ENCODE measurements around the gene ATF6. TPM values are rescaled to one million over a fixed set of nuclear protein-coding genes. Genes with fewer than 3 reads are reported as not detected.

ATF6 gene
- total RNA-seq, 1 donor from 2014 or later: 31.3 TPM

DNA sequence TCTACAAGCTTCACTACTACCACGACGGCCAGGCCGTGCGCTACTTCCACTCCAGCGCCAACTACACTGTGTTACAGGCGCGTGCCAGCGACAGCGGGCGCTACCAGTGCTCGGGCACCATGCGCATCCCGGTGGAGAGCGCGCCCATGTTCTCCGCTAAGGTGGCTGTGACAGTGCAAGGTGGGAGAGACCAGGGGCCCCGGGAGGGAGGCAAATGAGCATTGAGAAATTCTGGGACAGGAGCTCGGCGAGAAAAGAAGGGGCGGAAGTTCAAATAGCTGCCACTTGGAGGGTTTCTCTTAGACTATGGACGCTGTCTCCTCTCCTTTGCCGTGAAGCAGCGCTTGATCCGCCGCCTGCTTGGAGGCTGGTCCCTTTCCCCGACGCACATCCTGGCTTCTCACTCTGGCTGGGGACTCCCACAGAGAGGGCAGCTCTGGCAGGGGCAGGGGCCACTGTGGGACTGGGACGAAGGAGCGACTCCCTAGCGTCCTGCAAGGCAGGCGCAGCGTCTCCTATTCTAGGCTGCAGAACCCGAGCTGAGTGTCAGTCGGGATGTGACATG is 40.1 kb upstream of the ATF6 start:
- TF ChIP-seq, protein P1, sequence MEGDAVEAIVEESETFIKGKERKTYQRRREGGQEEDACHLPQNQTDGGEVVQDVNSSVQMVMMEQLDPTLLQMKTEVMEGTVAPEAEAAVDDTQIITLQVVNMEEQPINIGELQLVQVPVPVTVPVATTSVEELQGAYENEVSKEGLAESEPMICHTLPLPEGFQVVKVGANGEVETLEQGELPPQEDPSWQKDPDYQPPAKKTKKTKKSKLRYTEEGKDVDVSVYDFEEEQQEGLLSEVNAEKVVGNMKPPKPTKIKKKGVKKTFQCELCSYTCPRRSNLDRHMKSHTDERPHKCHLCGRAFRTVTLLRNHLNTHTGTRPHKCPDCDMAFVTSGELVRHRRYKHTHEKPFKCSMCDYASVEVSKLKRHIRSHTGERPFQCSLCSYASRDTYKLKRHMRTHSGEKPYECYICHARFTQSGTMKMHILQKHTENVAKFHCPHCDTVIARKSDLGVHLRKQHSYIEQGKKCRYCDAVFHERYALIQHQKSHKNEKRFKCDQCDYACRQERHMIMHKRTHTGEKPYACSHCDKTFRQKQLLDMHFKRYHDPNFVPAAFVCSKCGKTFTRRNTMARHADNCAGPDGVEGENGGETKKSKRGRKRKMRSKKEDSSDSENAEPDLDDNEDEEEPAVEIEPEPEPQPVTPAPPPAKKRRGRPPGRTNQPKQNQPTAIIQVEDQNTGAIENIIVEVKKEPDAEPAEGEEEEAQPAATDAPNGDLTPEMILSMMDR (IDR thresholded peaks at IDR 0.05): no peak
- intact Hi-C loops (cut with DNase I): no loop called here
- Histone ChIP-seq H3K27me3 (ENCODE audit: low read depth) (peaks cover 7% of the 10 kb centered on the region), H3K36me3 (no peaks in the 10 kb centered on the region), H3K27ac (peak overlapping the region; percentile 90), H3K4me3 (peak overlapping the region; percentile 75), H3K9me3 (no peaks in the 10 kb centered on the region), H3K4me1 (peaks cover 17% of the 10 kb centered on the region)
- ATAC-seq: peak; percentile 50
- DNase-seq: peak; percentile 74

GRCh38 chr1:161726473-161727255 is 39.5 kb upstream of the ATF6 start:
- peaks cover 7% of the 10 kb centered on the region for H3K27me3 ChIP-seq (ENCODE audit: low read depth)
- peak overlapping the region; percentile 75 for H3K4me3 ChIP-seq
- H3K4me1 ChIP-seq: peaks cover 17% of the 10 kb centered on the region
- DNase-seq (peak; percentile 90), ATAC-seq (peak; percentile 92 to 93)
- H3K9me3 ChIP-seq: no peaks in the 10 kb centered on the region
- peak overlapping the region; percentile 90 for H3K27ac ChIP-seq
- no peaks in the 10 kb centered on the region for H3K36me3 ChIP-seq
- TF ChIP-seq, protein P1 (IDR thresholded peaks at IDR 0.05): no peak
- intact Hi-C loops (cut with DNase I): no loop called here

GRCh38 chr1:161727256-161727924 is 38.7 kb upstream of the ATF6 start:
- DNase-seq (no peak), ATAC-seq (peak; percentile 0 to 2)
- Histone ChIP-seq H3K9me3 (no peaks in the 10 kb centered on the region), H3K4me3 (peak overlapping the region; percentile 75), H3K27ac (peak overlapping the region; percentile 90), H3K27me3 (ENCODE audit: low read depth) (peaks cover 2% of the 10 kb centered on the region), H3K36me3 (no peaks in the 10 kb centered on the region), H3K4me1 (peaks cover 17% of the 10 kb centered on the region)
- intact Hi-C loops (cut with DNase I): no loop called here
- TF ChIP-seq, protein P1 (IDR thresholded peaks at IDR 0.05): no peak

DNA sequence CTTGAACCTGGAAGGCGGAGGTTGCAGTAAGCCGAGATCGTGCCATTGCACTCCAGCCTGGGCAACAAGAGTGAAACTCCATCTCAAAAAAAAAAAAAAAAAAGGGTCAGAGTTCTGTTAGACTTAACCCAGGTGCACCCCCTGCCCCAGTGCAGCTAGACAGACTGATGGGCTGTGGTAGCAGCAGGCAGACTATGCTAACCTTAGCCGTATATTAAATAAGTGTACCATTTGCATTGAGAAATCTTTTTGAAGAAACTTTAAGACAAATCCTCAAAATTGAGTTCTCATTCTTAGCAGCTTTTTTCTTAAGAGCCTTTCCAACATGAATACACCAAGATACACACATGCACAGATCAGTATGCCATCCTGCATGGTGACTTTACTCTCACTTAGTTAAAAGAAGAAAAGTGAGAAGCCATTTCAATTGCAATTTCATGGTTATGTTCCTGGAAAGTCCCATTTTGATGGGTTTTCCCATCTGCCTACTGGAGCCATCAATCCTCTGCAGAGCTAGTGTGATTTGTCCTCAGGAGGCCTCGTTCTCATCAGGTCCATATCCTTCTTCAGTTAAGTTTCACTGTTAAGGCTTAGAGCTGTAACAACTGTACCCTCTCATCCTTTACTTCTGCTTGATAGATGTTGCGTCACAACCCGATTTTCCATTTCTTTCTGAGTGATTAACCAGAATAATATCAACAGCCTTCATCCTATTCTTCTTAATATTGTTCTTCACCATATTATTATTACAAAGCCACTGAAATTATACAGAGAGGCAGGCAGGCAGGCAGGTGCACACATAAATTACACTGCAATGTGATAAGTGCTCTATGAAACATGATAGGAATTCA is 37.5 kb upstream of the ATF6 start:
- Histone ChIP-seq H3K27me3 (ENCODE audit: low read depth) (no peaks in the 10 kb centered on the region), H3K36me3 (no peaks in the 10 kb centered on the region), H3K4me3 (no peak overlapping the region), H3K9me3 (no peaks in the 10 kb centered on the region), H3K27ac (no peak overlapping the region), H3K4me1 (peaks cover 17% of the 10 kb centered on the region)
- TF ChIP-seq, protein P1 (IDR thresholded peaks at IDR 0.05): no peak
- no peak for ATAC-seq
- intact Hi-C loops (cut with DNase I): no loop called here
- DNase-seq: no peak

DNA sequence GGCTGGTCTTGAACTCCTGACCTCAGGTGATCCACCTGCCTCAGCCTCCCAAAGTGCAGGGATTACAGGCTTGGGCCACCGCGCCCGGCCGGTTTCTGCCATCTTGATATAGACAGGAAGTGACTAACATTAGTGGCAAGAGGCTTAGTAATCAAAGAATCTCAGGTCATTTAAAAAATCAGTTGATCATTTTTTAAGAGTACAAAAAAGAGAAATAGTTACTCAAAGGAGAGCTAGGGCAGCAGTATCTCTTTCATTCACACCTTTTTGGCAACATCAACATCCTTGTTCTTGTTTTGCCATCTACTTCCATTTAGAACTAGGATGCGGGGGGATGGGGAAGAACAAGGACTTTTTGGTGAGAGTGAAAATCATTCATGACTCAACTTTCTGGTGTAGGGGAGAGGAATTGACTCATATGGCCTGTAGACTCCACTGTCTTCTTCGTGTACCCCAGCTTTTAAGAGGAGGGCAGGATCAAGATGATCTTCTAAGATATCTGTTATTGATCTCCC is 36.0 kb upstream of the ATF6 start:
- TF ChIP-seq, protein P1 (IDR thresholded peaks at IDR 0.05): no peak
- Histone ChIP-seq H3K27ac (no peak overlapping the region), H3K9me3 (no peaks in the 10 kb centered on the region), H3K4me3 (no peak overlapping the region), H3K36me3 (no peaks in the 10 kb centered on the region), H3K4me1 (peaks cover 15% of the 10 kb centered on the region), H3K27me3 (ENCODE audit: low read depth) (no peaks in the 10 kb centered on the region)
- intact Hi-C loops (cut with DNase I): no loop called here
- DNase-seq (no peak), ATAC-seq (no peak)
